ENCODE results near the gene RMC1. TPM values are rescaled to one million over a fixed set of nuclear protein-coding genes. Genes with fewer than 3 reads are reported as not detected.
"Not testable (repeated sequence)": the region's sequence is repeated elsewhere in the genome, so short reads cannot be mapped to it uniquely, and the experiment has no call there.

The RMC1 gene
- total RNA-seq, 1 donor from 2014 or later, result 71.2 TPM

- H3K9me3 Mint-ChIP-seq, result no peaks in the 10 kb centered on the region
- DNase-seq, result no peak
- peaks cover 80% of the 10 kb centered on the region for H3K36me3 Mint-ChIP-seq (ENCODE audit: low read depth)
- H3K27me3 Mint-ChIP-seq, result no peaks in the 10 kb centered on the region
- CTCF ChIA-PET, result no interaction called here
- H3K4me1 Mint-ChIP-seq, result no peaks in the 10 kb centered on the region
- no peak overlapping the region for H3K27ac Mint-ChIP-seq
- no peak for ATAC-seq (ENCODE audit: low read depth)
- POLR2A ChIA-PET, result no interaction called here
- intact Hi-C loops (cut with micrococcal nuclease), result no loop called here
- TF ChIP-seq CTCF (IDR thresholded peaks at IDR 0.05), result no peak
- no peak overlapping the region for H3K4me3 Mint-ChIP-seq
Measured at GRCh38 chr18:23550898-23551297, 47.6 kb downstream of the RMC1 start.

- H3K4me1 Mint-ChIP-seq, result no peaks in the 10 kb centered on the region
- no peak overlapping the region for H3K27ac Mint-ChIP-seq
- intact Hi-C loops (cut with micrococcal nuclease), result no loop called here
- H3K9me3 Mint-ChIP-seq, result no peaks in the 10 kb centered on the region
- ChIA-PET POLR2A (no interaction called here), CTCF (no interaction called here)
- ATAC-seq (ENCODE audit: low read depth), result no peak
- no peak for DNase-seq
- no peak overlapping the region for H3K4me3 Mint-ChIP-seq
- no peaks in the 10 kb centered on the region for H3K27me3 Mint-ChIP-seq
- peaks cover 83% of the 10 kb centered on the region for H3K36me3 Mint-ChIP-seq (ENCODE audit: low read depth)
- TF ChIP-seq CTCF (IDR thresholded peaks at IDR 0.05), result no peak
Measured at GRCh38 chr18:23551978-23552377, 48.7 kb downstream of the RMC1 start.

- ChIA-PET CTCF (no interaction called here), POLR2A (no interaction called here)
- H3K27ac Mint-ChIP-seq, result no peak overlapping the region
- H3K36me3 Mint-ChIP-seq (ENCODE audit: low read depth), result peaks cover 85% of the 10 kb centered on the region
- H3K27me3 Mint-ChIP-seq, result no peaks in the 10 kb centered on the region
- no peak overlapping the region for H3K4me3 Mint-ChIP-seq
- no peaks in the 10 kb centered on the region for H3K4me1 Mint-ChIP-seq
- no peak for DNase-seq
- no peak for ATAC-seq (ENCODE audit: low read depth)
- no peak for TF ChIP-seq CTCF (IDR thresholded peaks at IDR 0.05)
- intact Hi-C loops (cut with micrococcal nuclease), result no loop called here
- no peaks in the 10 kb centered on the region for H3K9me3 Mint-ChIP-seq
Measured at GRCh38 chr18:23552505-23552904, 49.2 kb downstream of the RMC1 start.

- DNase-seq, result no peak
- no peaks in the 10 kb centered on the region for H3K27me3 Mint-ChIP-seq
- peaks cover 90% of the 10 kb centered on the region for H3K36me3 Mint-ChIP-seq (ENCODE audit: low read depth)
- no peak overlapping the region for H3K4me3 Mint-ChIP-seq
- intact Hi-C loops (cut with micrococcal nuclease), result no loop called here
- no peak for ATAC-seq (ENCODE audit: low read depth)
- TF ChIP-seq CTCF (IDR thresholded peaks at IDR 0.05), result no peak
- POLR2A ChIA-PET, result no interaction called here
- H3K27ac Mint-ChIP-seq, result no peak overlapping the region
- H3K4me1 Mint-ChIP-seq, result no peaks in the 10 kb centered on the region
- H3K9me3 Mint-ChIP-seq, result no peaks in the 10 kb centered on the region
- CTCF ChIA-PET, result interaction anchor here (1.4 kb wide), 1 partner anchor 37 kb away, joined by 5 read pairs; no protein-coding TSS in a partner anchor
Measured at GRCh38 chr18:23553887-23554286, 50.6 kb downstream of the RMC1 start.

GRCh38 chr18:23556145-23556780 lies 53.0 kb downstream of the RMC1 start:
- no peak overlapping the region for H3K27ac Mint-ChIP-seq
- H3K27me3 Mint-ChIP-seq, result no peaks in the 10 kb centered on the region
- CTCF ChIA-PET, result no interaction called here
- peaks cover 92% of the 10 kb centered on the region for H3K36me3 Mint-ChIP-seq (ENCODE audit: low read depth)
- no peaks in the 10 kb centered on the region for H3K9me3 Mint-ChIP-seq
- TF ChIP-seq CTCF (IDR thresholded peaks at IDR 0.05), result no peak
- DNase-seq (no peak), ATAC-seq (ENCODE audit: low read depth) (no peak)
- POLR2A ChIA-PET, result interaction anchor here (0.5 kb wide), 1 partner anchor 15 kb away, joined by 4 read pairs; no protein-coding TSS in a partner anchor
- H3K4me1 Mint-ChIP-seq, result no peaks in the 10 kb centered on the region
- intact Hi-C loops (cut with micrococcal nuclease), result no loop called here
- no peak overlapping the region for H3K4me3 Mint-ChIP-seq

- DNase-seq; POLR2A ChIA-PET; ATAC-seq (ENCODE audit: low read depth); H3K27ac Mint-ChIP-seq; intact Hi-C loops (cut with micrococcal nuclease); CTCF ChIA-PET; H3K4me1 Mint-ChIP-seq; H3K4me3 Mint-ChIP-seq; H3K9me3 Mint-ChIP-seq; H3K27me3 Mint-ChIP-seq: not testable (repeated sequence)
- H3K36me3 Mint-ChIP-seq (ENCODE audit: low read depth), result peaks cover 93% of the 10 kb centered on the region
Measured at GRCh38 chr18:23557511-23557910, 54.2 kb downstream of the RMC1 start.

Measured in activated B cell treated with CpG ODN at 0.5 μM for 24 hours (primary cell).